DMS153 treated with DMSO at 0.1 percent for 48 hours (cell line): ENCODE measurements around the gene ZFHX2.

ENCODE experiments used
- DNase-seq: peaks from one replicate; lab custom pipeline; 2025; ENCODE audit not compliant: unreplicated experiment; lab: John Stamatoyannopoulos, UW

The ZFHX2 gene

DNA sequence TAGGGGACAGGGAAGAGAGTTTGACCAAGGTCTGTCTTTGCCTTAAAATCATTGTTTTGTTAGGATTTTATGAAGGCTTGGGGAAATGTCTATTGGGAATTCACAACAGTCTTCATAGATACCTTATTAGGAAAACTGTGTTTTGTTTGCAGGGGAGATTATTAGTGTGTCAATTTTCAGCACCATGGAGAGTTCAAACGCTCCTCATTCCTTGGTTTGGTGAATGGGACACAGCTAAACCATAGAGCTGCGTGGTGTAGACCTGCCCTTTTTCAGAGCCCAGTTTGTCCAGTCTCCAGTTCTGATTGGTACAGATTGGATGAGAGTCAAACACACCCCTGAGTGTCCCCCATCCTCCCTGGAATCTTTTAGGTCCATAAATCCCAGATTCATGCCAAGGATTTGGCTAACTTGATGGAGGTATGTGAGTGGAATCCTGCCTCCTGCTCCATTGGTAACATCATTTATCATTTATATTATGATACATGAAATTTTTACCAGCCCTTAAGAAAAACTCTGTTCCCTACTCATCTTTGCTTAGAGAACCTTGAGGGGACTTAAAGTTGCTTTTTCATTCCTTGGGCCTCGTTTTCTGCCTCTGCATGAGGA, 70.1 kb downstream of the ZFHX2 start:
- no peak for DNase-seq

DNA sequence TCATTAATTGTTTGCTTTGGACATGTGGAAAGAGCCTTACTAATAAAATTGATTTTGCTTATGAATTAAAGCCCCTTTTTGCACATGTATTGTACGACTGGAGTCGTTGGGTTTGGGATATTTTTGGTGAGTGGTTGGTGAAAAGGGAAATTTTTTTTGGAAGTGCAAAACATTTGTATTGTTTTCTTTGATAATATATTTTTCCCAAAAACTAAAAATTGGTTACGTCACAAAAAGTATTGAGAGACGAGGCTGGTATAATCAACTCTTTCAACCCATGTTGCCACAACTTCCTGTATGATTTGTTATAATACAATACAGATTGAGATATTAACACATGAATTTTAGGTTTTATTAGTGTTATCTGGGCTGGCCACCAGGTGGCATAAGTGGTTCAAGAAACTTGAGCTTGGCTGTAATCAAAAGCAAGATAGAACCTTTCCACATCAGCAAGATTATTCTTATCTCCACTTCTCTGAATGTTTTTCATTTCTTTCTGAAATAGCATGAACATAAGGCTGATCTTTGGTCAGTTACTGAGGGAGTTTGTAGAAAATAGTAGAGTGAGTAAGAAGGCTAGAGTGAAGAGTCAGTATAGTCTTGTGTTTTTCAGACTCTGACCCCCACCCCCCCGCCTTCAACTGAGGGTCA, 73.3 kb downstream of the ZFHX2 start:
- peak; percentile 43 for DNase-seq

DNA sequence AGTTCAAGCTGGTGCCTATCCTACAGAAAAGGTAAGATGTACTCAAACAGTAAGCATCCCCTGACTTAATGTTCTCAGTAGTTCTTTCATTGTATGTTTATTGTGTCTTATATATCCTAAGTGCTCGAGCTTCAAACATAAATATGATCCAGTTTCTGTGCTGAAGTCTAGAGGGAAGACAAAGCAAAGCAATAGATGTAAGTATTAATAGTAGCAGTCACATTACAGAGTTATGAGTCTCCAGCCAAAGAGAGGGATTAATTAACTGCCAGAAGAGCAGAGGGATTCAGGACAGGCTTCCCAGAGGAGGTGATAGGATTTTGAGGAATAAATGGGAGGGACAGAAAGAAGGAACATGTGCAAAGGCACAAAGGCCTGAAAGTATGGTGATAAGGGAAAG, 80.6 kb downstream of the ZFHX2 start:
- DNase-seq: no peak
